Measurements from ENCODE around the gene WDR48.

DNA sequence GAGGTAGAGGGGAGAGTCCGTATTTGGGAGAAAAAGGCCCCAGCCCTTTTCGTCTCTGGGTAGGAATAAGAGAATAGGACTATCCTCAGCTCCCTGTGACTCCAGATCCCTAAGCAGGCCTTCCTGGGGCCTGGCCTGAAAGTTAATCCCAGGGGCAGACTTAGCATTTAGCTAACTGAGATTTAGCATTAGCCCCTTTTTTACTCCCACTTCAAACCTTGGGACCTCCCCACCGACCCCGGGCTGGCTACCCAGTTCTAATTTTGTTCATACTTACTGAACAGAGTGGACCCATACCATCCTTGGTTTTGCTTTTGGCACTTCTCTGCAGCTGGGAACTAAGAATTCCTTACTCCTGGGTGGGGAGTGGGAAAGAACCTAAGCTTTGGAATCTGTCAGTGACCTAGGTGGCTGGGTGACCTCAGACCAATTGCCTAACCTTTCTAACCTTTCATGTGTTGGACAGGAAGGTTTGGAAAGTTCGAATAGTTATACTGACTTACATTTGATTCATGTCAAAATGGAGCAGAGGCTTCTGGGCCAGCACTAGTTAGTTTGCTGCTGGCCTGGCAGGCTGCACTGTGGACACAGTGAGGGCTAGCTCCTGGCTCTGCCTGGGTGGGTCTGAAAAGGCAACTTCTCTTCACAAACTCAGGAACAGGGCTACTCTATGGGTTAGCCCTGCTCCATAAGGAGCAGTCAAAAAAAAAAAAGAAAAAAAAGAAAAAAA is 67.3 kb downstream of the WDR48 start:
- TF ChIP-seq, protein P1, sequence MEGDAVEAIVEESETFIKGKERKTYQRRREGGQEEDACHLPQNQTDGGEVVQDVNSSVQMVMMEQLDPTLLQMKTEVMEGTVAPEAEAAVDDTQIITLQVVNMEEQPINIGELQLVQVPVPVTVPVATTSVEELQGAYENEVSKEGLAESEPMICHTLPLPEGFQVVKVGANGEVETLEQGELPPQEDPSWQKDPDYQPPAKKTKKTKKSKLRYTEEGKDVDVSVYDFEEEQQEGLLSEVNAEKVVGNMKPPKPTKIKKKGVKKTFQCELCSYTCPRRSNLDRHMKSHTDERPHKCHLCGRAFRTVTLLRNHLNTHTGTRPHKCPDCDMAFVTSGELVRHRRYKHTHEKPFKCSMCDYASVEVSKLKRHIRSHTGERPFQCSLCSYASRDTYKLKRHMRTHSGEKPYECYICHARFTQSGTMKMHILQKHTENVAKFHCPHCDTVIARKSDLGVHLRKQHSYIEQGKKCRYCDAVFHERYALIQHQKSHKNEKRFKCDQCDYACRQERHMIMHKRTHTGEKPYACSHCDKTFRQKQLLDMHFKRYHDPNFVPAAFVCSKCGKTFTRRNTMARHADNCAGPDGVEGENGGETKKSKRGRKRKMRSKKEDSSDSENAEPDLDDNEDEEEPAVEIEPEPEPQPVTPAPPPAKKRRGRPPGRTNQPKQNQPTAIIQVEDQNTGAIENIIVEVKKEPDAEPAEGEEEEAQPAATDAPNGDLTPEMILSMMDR (IDR thresholded peaks at IDR 0.05), result no peak
- no peak for TF ChIP-seq POLR2A (IDR thresholded peaks at IDR 0.05)
